ENCODE data around the gene PLEK.

- TF ChIP-seq, protein P1, sequence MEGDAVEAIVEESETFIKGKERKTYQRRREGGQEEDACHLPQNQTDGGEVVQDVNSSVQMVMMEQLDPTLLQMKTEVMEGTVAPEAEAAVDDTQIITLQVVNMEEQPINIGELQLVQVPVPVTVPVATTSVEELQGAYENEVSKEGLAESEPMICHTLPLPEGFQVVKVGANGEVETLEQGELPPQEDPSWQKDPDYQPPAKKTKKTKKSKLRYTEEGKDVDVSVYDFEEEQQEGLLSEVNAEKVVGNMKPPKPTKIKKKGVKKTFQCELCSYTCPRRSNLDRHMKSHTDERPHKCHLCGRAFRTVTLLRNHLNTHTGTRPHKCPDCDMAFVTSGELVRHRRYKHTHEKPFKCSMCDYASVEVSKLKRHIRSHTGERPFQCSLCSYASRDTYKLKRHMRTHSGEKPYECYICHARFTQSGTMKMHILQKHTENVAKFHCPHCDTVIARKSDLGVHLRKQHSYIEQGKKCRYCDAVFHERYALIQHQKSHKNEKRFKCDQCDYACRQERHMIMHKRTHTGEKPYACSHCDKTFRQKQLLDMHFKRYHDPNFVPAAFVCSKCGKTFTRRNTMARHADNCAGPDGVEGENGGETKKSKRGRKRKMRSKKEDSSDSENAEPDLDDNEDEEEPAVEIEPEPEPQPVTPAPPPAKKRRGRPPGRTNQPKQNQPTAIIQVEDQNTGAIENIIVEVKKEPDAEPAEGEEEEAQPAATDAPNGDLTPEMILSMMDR (IDR thresholded peaks at IDR 0.05 in 2 of 3, conservative IDR thresholded peaks at IDR 0.05 in 1 of 3; ENCODE audit: control insufficient read depth in 2 of 3, extremely low read depth in 1 of 3, insufficient read depth in 1 of 3, low read depth in 3 of 3, low read length in 3 of 3): no peak
- no peak for TF ChIP-seq EP300 (IDR thresholded peaks at IDR 0.05; ENCODE audit: borderline replicate concordance in 1 of 2, control insufficient read depth in 1 of 2, low read depth in 2 of 2, low read length in 2 of 2)
- TF ChIP-seq POLR2A (IDR thresholded peaks at IDR 0.05; ENCODE audit: low read depth, low read length): no peak
- no peak for TF ChIP-seq KAT2A (conservative IDR thresholded peaks at IDR 0.05; ENCODE audit: control insufficient read depth, low read depth, low read length)
- no peak for TF ChIP-seq REST (IDR thresholded peaks at IDR 0.05; ENCODE audit: low read depth, low read length)
- TF ChIP-seq CHD1 (IDR thresholded peaks at IDR 0.05; ENCODE audit: low read depth, low read length): no peak
- TF ChIP-seq HDGF (IDR thresholded peaks at IDR 0.05): no peak
- no peak for TF ChIP-seq GABPA (IDR thresholded peaks at IDR 0.05; ENCODE audit: low read depth)
- no peak for TF ChIP-seq NFIC (IDR thresholded peaks at IDR 0.05; ENCODE audit: low read depth, low read length)
- TF ChIP-seq CREB1 (IDR thresholded peaks at IDR 0.05; ENCODE audit: low read depth): no peak
- no peak for TF ChIP-seq CEBPB (IDR thresholded peaks at IDR 0.05; ENCODE audit: borderline replicate concordance in 1 of 2, low read depth in 2 of 2, low read length in 2 of 2)
- no peak for TF ChIP-seq SIN3A (IDR thresholded peaks at IDR 0.05; ENCODE audit: low read depth, low read length)
- TF ChIP-seq NBN (IDR thresholded peaks at IDR 0.05): no peak
Observed at GRCh38 chr2:68317971-68318913, 46.8 kb upstream of the PLEK start.

Data from GM12878 (cell line).